Daoy (cell line): ENCODE measurements around the gene ELAVL4. TPM values are rescaled to one million over a fixed set of nuclear protein-coding genes. Genes with fewer than 3 reads are reported as not detected.

Source experiments
- DNase-seq: peaks from one replicate; pipeline ENCODE4 v3.0.0-alpha.2; 2015; ENCODE audit warnings: low read depth
- total RNA-seq: library from RNA; depleted of rRNA; stranded (reverse); fragments of >200 nt; shearing (Covaris generic); gene quantifications from 2 replicates; pipeline ENCODE4 v1.2.3, GENCODE V29; 2014

ELAVL4 gene
- total RNA-seq, 1 experiment from 2014 or later: 0.29 TPM

GRCh38 chr1:50177994-50178393 lies 69.3 kb downstream of the ELAVL4 start:
- no peak for DNase-seq

GRCh38 chr1:50179639-50180038 lies 70.9 kb downstream of the ELAVL4 start:
- DNase-seq: no peak

GRCh38 chr1:50180367-50180766 lies 71.6 kb downstream of the ELAVL4 start:
- DNase-seq: no peak

GRCh38 chr1:50181027-50181663 lies 72.4 kb downstream of the ELAVL4 start:
- no peak for DNase-seq

- DNase-seq: no peak
Observed at GRCh38 chr1:50183378-50184133, 74.8 kb downstream of the ELAVL4 start.

- no peak for DNase-seq
Observed at GRCh38 chr1:50189369-50189768, 80.6 kb downstream of the ELAVL4 start.

GRCh38 chr1:50193002-50193401 lies 84.3 kb downstream of the ELAVL4 start:
- DNase-seq: no peak

GRCh38 chr1:50195205-50195604 lies 86.5 kb downstream of the ELAVL4 start:
- DNase-seq: no peak

GRCh38 chr1:50196081-50196480 lies 87.4 kb downstream of the ELAVL4 start:
- no peak for DNase-seq

- DNase-seq: no peak
Observed at GRCh38 chr1:50197216-50197615, 88.5 kb downstream of the ELAVL4 start.

GRCh38 chr1:50208315-50208714 lies 99.6 kb downstream of the ELAVL4 start:
- peak; percentile 10 for DNase-seq

GRCh38 chr1:50208756-50209155 lies 100.0 kb downstream of the ELAVL4 start:
- DNase-seq: no peak

GRCh38 chr1:50209749-50210148 lies 101.0 kb downstream of the ELAVL4 start:
- no peak for DNase-seq

GRCh38 chr1:50213505-50213904 lies 104.8 kb downstream of the ELAVL4 start:
- DNase-seq: no peak

- no peak for DNase-seq
Observed at GRCh38 chr1:50214717-50215116, 106.0 kb downstream of the ELAVL4 start.

GRCh38 chr1:50218344-50219120 lies 109.8 kb downstream of the ELAVL4 start:
- no peak for DNase-seq

- no peak for DNase-seq
Observed at GRCh38 chr1:50228871-50229384, 120.2 kb downstream of the ELAVL4 start.

- no peak for DNase-seq
Observed at GRCh38 chr1:50231209-50231608, 122.5 kb downstream of the ELAVL4 start.

- DNase-seq: no peak
Observed at GRCh38 chr1:50232336-50232735, 123.6 kb downstream of the ELAVL4 start.

GRCh38 chr1:50236656-50237055 lies 127.9 kb downstream of the ELAVL4 start:
- no peak for DNase-seq

GRCh38 chr1:50237056-50237455 lies 128.3 kb downstream of the ELAVL4 start:
- DNase-seq: no peak

GRCh38 chr1:50243939-50244338 lies 135.2 kb downstream of the ELAVL4 start:
- DNase-seq: no peak
